ENCODE data around the gene RNF180.

The RNF180 gene

GRCh38 chr5:64165500-64166200 lies at the start of gene RNF180:
RNF180 (plus strand) TSS chr5:64165843; CDS start chr5:64200808, 34,965 bp downstream.
- DNase-seq: no peak

- no peak for DNase-seq
Observed at GRCh38 chr5:64125521-64125920, 40.1 kb upstream of the RNF180 start.

- DNase-seq: no peak
Observed at GRCh38 chr5:64126202-64126741, 39.4 kb upstream of the RNF180 start.

GRCh38 chr5:64140018-64140417 lies 25.6 kb upstream of the RNF180 start:
- no peak for DNase-seq

GRCh38 chr5:64144425-64145215 lies 21.0 kb upstream of the RNF180 start:
- DNase-seq: no peak

GRCh38 chr5:64145216-64145895 lies 20.3 kb upstream of the RNF180 start:
- no peak for DNase-seq

GRCh38 chr5:64147379-64147778 lies 18.3 kb upstream of the RNF180 start:
- DNase-seq: no peak

GRCh38 chr5:64147849-64148441 lies 17.7 kb upstream of the RNF180 start:
- peak in 1 of 2 experiments; percentile 59 for DNase-seq

- DNase-seq: no peak
Observed at GRCh38 chr5:64149268-64149667, 16.4 kb upstream of the RNF180 start.

GRCh38 chr5:64149857-64150521 lies 15.7 kb upstream of the RNF180 start:
- DNase-seq: no peak

GRCh38 chr5:64156261-64156660 lies 9.4 kb upstream of the RNF180 start:
- DNase-seq: no peak

- DNase-seq: no peak
Observed at GRCh38 chr5:64158827-64159226, 6.8 kb upstream of the RNF180 start.

GRCh38 chr5:64160201-64160600 lies 5.4 kb upstream of the RNF180 start:
- no peak for DNase-seq

GRCh38 chr5:64161420-64161819 lies 4.2 kb upstream of the RNF180 start:
- DNase-seq: no peak

- DNase-seq: no peak
Observed at GRCh38 chr5:64163135-64163534, 2.5 kb upstream of the RNF180 start.

GRCh38 chr5:64163746-64164145 lies 1.9 kb upstream of the RNF180 start:
- no peak for DNase-seq

- DNase-seq: no peak
Observed at GRCh38 chr5:64164166-64164565, 1.5 kb upstream of the RNF180 start.

- no peak for DNase-seq
Observed at GRCh38 chr5:64165160-64165499, 513 bp upstream of the RNF180 start.

GRCh38 chr5:64166201-64166959 lies 737 bp downstream of the RNF180 start:
- DNase-seq: no peak

GRCh38 chr5:64176301-64176700 lies 10.7 kb downstream of the RNF180 start:
- no peak for DNase-seq

- no peak for DNase-seq
Observed at GRCh38 chr5:64180661-64181343, 15.2 kb downstream of the RNF180 start.

Data from SW 1271 (cell line).